Tibial artery (tissue), 4 donors: ENCODE results near the gene HOXA11.

Experiments
- DNase-seq, 2 donors: peaks; one replicate each; pipeline ENCODE4 v3.0.0-alpha.2; 2019
- H3K27ac ChIP-seq, 2 donors: fragments of 200-600 bp; sonication (generic) in 1 of 2; 1 replicate in 1 of 2; 2 replicates in 1 of 2; pipeline ENCODE4 v1.5.1; 2018 to 2019; ENCODE audit warnings: mild to moderate bottlenecking in 1 of 2
- H3K27me3 ChIP-seq, 2 donors: fragments of 200-600 bp; sonication (generic) in 1 of 2; one replicate each; pipeline versions ENCODE4 v1.5.1 to v1.6.0; 2016 to 2019
- H3K36me3 ChIP-seq, 3 donors: fragments of 200-600 bp; sonication (generic) in 2 of 3; one replicate each; pipeline ENCODE4 v1.5.1; 2016 to 2019; ENCODE audit warnings: mild to moderate bottlenecking in 2 of 3
- H3K4me1 ChIP-seq, 4 donors: fragments of 200-600 bp; sonication (generic) in 2 of 4; 1 replicate in 3 of 4; 2 replicates in 1 of 4; pipeline ENCODE4 v1.5.1; 2016 to 2019
- H3K4me3 ChIP-seq, 2 donors: fragments of 200-600 bp; sonication (generic) in 1 of 2; 1 replicate in 1 of 2; 2 replicates in 1 of 2; pipeline ENCODE4 v1.5.1; 2018 to 2019; ENCODE audit warnings: mild to moderate bottlenecking in 2 of 2
- H3K9me3 ChIP-seq, 3 donors: fragments of 200-600 bp; sonication (generic) in 1 of 3; one replicate each; pipeline ENCODE4 v1.5.1; 2016 to 2019
- intact Hi-C: fragments of 100-400 bp; cut with DNase I; formaldehyde crosslinking; loops from one replicate; pipeline ENCODE4 v1.15.0; 2023; ENCODE audit warnings: low total_unique reads
- TF ChIP-seq, protein P1 (sequence below), 2 experiments: fragments of 200-600 bp in 1 of 2; fragments of 450-650 bp in 1 of 2; IDR thresholded peaks; one replicate each; pipeline ENCODE4 v1.5.1; 2017 to 2019; ENCODE audit warnings: antibody characterized with exemption in 2 of 2, mild to moderate bottlenecking in 1 of 2, moderate library complexity in 1 of 2

Gene HOXA11

DNA sequence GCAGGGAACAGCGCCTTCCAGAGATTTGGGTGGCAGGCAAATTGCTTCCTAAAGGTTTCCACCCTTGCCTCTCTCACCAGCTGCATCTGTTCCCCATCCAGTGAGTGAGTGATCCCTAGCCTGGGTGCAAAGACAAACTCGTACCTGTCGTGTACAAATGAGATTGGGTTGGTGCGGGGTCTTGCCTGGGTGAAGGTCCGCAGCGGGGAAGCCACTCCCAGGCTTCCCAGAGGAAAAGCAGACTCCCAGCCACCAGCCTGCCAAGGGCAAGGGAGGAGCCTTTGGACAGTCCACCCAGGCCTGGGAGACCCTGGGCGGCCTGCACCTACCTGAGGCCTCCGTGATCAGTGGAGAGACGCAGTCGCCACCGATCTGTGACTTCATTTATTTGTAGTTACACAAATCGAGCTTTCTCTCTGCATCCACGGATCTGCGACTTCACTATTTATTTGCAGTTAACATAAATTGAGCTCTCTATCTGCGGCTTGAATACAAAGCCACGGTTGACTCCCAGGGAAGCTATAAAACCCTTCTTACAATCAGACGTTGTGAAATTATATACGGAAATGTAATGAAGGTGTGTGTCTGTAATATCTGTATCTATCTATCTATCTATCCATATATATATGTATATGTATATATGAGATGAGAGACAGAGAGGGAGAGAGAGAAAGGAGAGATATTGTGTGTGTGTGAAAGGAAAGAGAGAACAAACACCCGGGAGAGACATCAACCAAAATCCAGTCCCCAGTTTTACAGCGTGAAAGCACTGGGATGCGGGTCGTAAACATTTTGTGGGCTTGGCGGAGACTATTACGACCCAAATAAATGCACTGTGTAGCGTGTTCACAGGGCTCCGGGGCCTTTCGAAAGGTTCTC, 25.5 kb downstream of the HOXA11 start:
- no peak for DNase-seq
- no peaks in the 10 kb centered on the region for H3K27me3 ChIP-seq
- H3K36me3 ChIP-seq, result no peaks in the 10 kb centered on the region
- intact Hi-C loops, result loop anchor here (2.0 to 10.0 kb wide), 4 partner anchors 297 to 1765 kb away; partner anchors contain the start of genes CBX3, HNRNPA2B1 and SKAP2
- no peak overlapping the region for H3K4me3 ChIP-seq
- H3K27ac ChIP-seq, result no peak overlapping the region
- H3K9me3 ChIP-seq, result no peaks in the 10 kb centered on the region
- peaks cover 0 to 53% (median 27%) of the 10 kb centered on the region in 4 donors for H3K4me1 ChIP-seq
- TF ChIP-seq, protein P1, sequence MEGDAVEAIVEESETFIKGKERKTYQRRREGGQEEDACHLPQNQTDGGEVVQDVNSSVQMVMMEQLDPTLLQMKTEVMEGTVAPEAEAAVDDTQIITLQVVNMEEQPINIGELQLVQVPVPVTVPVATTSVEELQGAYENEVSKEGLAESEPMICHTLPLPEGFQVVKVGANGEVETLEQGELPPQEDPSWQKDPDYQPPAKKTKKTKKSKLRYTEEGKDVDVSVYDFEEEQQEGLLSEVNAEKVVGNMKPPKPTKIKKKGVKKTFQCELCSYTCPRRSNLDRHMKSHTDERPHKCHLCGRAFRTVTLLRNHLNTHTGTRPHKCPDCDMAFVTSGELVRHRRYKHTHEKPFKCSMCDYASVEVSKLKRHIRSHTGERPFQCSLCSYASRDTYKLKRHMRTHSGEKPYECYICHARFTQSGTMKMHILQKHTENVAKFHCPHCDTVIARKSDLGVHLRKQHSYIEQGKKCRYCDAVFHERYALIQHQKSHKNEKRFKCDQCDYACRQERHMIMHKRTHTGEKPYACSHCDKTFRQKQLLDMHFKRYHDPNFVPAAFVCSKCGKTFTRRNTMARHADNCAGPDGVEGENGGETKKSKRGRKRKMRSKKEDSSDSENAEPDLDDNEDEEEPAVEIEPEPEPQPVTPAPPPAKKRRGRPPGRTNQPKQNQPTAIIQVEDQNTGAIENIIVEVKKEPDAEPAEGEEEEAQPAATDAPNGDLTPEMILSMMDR (IDR thresholded peaks at IDR 0.05), result no peak

DNA sequence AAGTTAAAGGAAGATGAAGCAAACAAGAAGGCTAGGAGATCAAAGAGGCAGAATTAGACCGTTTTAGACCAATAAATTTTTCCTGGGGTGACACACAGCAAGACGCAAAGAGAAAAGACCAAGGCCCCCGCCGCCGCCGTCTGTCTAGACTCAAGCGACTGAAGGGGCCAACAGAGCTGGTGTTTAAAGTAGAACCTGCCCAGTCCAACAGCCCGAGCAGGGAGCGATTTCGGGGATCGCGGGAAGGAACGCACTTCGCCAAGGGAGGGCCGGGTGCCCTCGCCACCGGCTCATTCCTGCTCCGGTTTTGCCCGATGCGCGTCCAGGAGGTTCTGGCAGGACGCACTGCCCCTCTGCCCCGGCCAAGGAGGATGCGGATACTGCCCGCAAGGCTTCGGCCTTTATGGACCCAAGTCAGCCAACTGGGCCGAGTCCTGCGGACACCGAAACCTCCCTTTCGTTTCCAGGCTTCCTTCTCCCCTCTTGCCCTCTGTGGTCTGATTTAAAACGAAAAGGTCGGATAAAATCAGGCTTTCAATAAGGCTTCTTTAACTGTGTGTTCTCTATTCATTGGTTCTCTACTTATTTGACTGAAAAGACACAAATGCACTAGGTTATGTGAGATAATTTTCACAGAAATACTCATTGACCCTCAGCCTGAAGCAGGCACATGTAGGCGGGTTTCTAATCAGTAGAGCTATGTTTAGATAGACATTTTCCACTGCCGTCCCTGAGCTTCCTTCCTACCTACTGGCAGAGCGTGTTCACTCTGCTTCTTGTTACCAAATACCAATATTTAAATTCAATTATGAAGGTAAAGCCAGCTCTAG, 26.4 kb downstream of the HOXA11 start:
- Histone ChIP-seq H3K27ac (no peak overlapping the region), H3K9me3 (no peaks in the 10 kb centered on the region), H3K4me3 (no peak overlapping the region), H3K36me3 (no peaks in the 10 kb centered on the region), H3K4me1 (peaks cover 0 to 52% (median 30%) of the 10 kb centered on the region in 4 donors), H3K27me3 (no peaks in the 10 kb centered on the region)
- intact Hi-C loops, result loop anchor here (5.0 kb wide), 1 partner anchor 296 kb away; the partner anchor contains the start of gene SKAP2
- peak in 1 of 2 donors; percentile 60 for DNase-seq
- TF ChIP-seq, protein P1 (IDR thresholded peaks at IDR 0.05), result no peak

DNA sequence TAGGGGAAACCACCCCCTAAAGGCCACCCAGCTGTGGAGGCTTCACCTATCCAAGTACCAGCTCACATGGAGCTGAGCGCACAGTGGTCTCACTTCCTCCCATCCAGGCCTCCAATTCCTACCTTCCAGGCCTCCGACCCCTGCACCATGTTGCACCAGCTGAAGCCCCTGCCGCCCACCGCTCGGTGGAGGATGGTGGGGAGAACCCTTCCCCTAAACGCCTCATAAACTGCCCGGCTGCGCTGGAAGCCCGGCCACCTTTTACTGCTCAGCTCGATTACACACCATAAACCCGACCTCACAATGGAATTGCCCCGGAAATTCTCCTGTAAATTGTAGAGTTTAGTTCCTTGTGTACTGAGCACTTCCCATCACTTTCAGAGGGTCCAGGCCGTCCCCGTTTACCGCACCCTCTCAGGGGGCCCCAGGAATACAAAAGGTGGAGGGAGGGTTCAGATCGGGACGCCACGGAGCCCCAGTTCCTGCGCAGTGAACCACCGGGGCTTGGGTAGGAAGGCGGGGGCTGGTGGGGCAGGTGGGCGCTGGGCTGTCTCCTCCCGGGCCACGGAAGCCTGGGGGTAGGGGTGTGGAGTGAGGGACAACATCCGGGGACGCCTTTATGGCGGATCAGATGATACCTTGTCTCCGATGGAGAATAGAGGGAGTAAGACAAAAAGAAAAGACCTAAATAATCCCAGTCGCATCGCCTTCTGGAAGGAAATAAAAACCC, 27.2 kb downstream of the HOXA11 start:
- Histone ChIP-seq H3K36me3 (no peaks in the 10 kb centered on the region), H3K4me3 (no peak overlapping the region), H3K27me3 (no peaks in the 10 kb centered on the region), H3K9me3 (no peaks in the 10 kb centered on the region), H3K4me1 (peaks cover 0 to 48% (median 35%) of the 10 kb centered on the region in 4 donors), H3K27ac (no peak overlapping the region)
- intact Hi-C loops, result loop anchor here (5.0 kb wide), 1 partner anchor 296 kb away; the partner anchor contains the start of gene SKAP2
- TF ChIP-seq, protein P1 (IDR thresholded peaks at IDR 0.05), result no peak
- peak in 1 of 2 donors; percentile 66 for DNase-seq

GRCh38 chr7:27156916-27157701, 27.9 kb downstream of the HOXA11 start:
- TF ChIP-seq, protein P1 (IDR thresholded peaks at IDR 0.05), result no peak
- peak overlapping the region; percentile 78 to 84 for H3K27ac ChIP-seq
- intact Hi-C loops, result loop anchor here (5.0 kb wide), 1 partner anchor 295 kb away; the partner anchor contains the start of gene SKAP2
- no peak for DNase-seq
- no peaks in the 10 kb centered on the region for H3K36me3 ChIP-seq
- H3K9me3 ChIP-seq, result no peaks in the 10 kb centered on the region
- peak overlapping the region; percentile 62 to 75 for H3K4me3 ChIP-seq
- peaks cover 0 to 44% (median 36%) of the 10 kb centered on the region in 4 donors for H3K4me1 ChIP-seq
- no peaks in the 10 kb centered on the region for H3K27me3 ChIP-seq
